HepG2 (cell line): Measurements from ENCODE around the gene ACSF3. TPM values are rescaled to one million over a fixed set of nuclear protein-coding genes. Genes with fewer than 3 reads are reported as not detected.

ENCODE experiments used
- ATAC-seq: fragments of 200-7000 bp; cut with Tn5 transposase; 3 replicates; pipeline ENCODE4 v1.9.1; 2020; ENCODE audit warnings: mild to moderate bottlenecking, moderate library complexity
- BruUV-seq: library from RNA; stranded (reverse); fragments of 400-500 nt; replicated peaks from 2 replicates; lab custom pipeline; 2021; lab: Mats Ljungman, UMichigan
- CTCF ChIA-PET: fragments of 300-600 bp; formaldehyde crosslinking; extraction: SDS; loops from one replicate; lab custom pipeline; 2021; ENCODE audit warnings: low total read pairs, inconsistent platforms, low intra/inter-chr PET ratio; lab: Yijun Ruan, JAX
- POLR2A ChIA-PET: fragments of 350-600 bp; sonication (Branson Sonifier 250); formaldehyde crosslinking; loops from one replicate; lab custom pipeline; 2020; ENCODE audit warnings: antibody characterized with exemption, inconsistent platforms; lab: Yijun Ruan, JAX
- DNase-seq: peaks from one replicate; pipeline ENCODE4 v3.0.0-alpha.2; 2015; ENCODE audit warnings: low spot score
- FAIRE-seq: peaks from 3 replicates; lab custom pipeline; 2011; peaks lifted over from hg19 to GRCh38; lab: Jason Lieb, UNC
- H2AFZ ChIP-seq: one replicate; pipeline ENCODE4 v1.6.1; 2011; ENCODE audit warnings: low read length, inconsistent platforms
- H3K27ac ChIP-seq: fragments of 300-600 bp; 3 replicates; pipeline ENCODE4 v1.8.0; 2011; ENCODE audit warnings: mixed run types, mild to moderate bottlenecking, mixed read lengths, low read length, inconsistent platforms; ENCODE audit not compliant: insufficient read depth; ENCODE audit errors: extremely low read length
- H3K27me3 ChIP-seq, 2 experiments: fragments of 200-600 bp in 1 of 2; 2 replicates in 1 of 2; 3 replicates in 1 of 2; pipeline versions ENCODE4 v1.6.0 to v1.8.0; 2011; ENCODE audit warnings: low read length in 2 of 2, mild to moderate bottlenecking in 2 of 2, moderate library complexity in 2 of 2, inconsistent platforms in 1 of 2; ENCODE audit not compliant: insufficient read depth in 2 of 2, control insufficient read depth in 1 of 2
- H3K36me3 ChIP-seq, 2 experiments: fragments of 200-600 bp in 1 of 2; replicated peaks in 1 of 2; 2 replicates in 1 of 2; 3 replicates in 1 of 2; pipeline versions ENCODE4 v1.5.1 to v1.8.0; 2011; ENCODE audit warnings: low read length in 2 of 2, inconsistent platforms in 1 of 2; ENCODE audit not compliant: insufficient read depth in 2 of 2, control insufficient read depth in 1 of 2
- H3K4me1 ChIP-seq: 2 replicates; pipeline ENCODE4 v1.5.1; 2012; ENCODE audit warnings: low read length, inconsistent platforms; ENCODE audit not compliant: insufficient read depth
- H3K4me2 ChIP-seq: 2 replicates; pipeline ENCODE4 v1.6.0; 2011; ENCODE audit warnings: low read depth, low read length, inconsistent platforms
- H3K4me3 ChIP-seq, 3 experiments: fragments of 200-600 bp in 1 of 3; sonication (generic), shearing (Covaris generic) in 1 of 3; replicated peaks in 1 of 3; 2 replicates each; pipeline ENCODE4 v1.5.1; 2011 to 2016; ENCODE audit warnings: low read length in 3 of 3, inconsistent platforms in 2 of 3, low read depth in 2 of 3, mild to moderate bottlenecking in 2 of 3, control low read depth in 1 of 3, mixed read lengths in 1 of 3; ENCODE audit not compliant: insufficient read depth in 1 of 3
- H3K79me2 ChIP-seq: one replicate; pipeline ENCODE4 v1.6.1; 2011; ENCODE audit warnings: low read length, inconsistent platforms; ENCODE audit not compliant: insufficient read depth
- H3K9ac ChIP-seq: 2 replicates; pipeline ENCODE4 v1.6.0; 2011; ENCODE audit warnings: mild to moderate bottlenecking, low read depth, low read length, inconsistent platforms; ENCODE audit not compliant: insufficient read depth
- H3K9me3 ChIP-seq: 2 replicates; pipeline ENCODE4 v1.5.1; 2012; ENCODE audit warnings: mild to moderate bottlenecking, low read length
- H4K20me1 ChIP-seq: 2 replicates; pipeline ENCODE4 v1.6.0; 2011; ENCODE audit warnings: inconsistent platforms, mild to moderate bottlenecking, low read length, moderate library complexity; ENCODE audit not compliant: insufficient read depth
- IRF2 ChIP-seq: IDR thresholded peaks from 2 replicates; pipeline ENCODE4 v1.6.1; 2018; ENCODE audit warnings: missing genetic modification reagents, missing compliant biosample characterization
- SCMH1 ChIP-seq: sonication (generic); formaldehyde crosslinking; IDR thresholded peaks from 2 replicates; pipeline ENCODE4 v1.9.0; 2021; ENCODE audit warnings: missing genetic modification reagents, mild to moderate bottlenecking, borderline replicate concordance
- SIN3B ChIP-seq: fragments of 150-350 bp; IDR thresholded peaks from 2 replicates; pipeline ENCODE4 v1.6.1; 2014; ENCODE audit warnings: low read length
- STAT5B ChIP-seq: sonication (generic); formaldehyde crosslinking; IDR thresholded peaks from 2 replicates; pipeline ENCODE4 v1.4.0; 2020; ENCODE audit warnings: missing genetic modification reagents
- ZNF709 ChIP-seq: sonication (generic); formaldehyde crosslinking; IDR thresholded peaks from 2 replicates; pipeline ENCODE4 v1.5.0; 2020; ENCODE audit warnings: mild to moderate bottlenecking, missing genetic modification reagents
- ZSCAN22 ChIP-seq: sonication (generic); formaldehyde crosslinking; IDR thresholded peaks from 2 replicates; pipeline ENCODE4 v1.4.0; 2020; ENCODE audit warnings: mild to moderate bottlenecking, missing genetic modification reagents
- WGBS: methylation state at CpG from one replicate; pipeline ENCODE4 v1.1.6; 2017; ENCODE audit warnings: low lambda C conversion rate; 5-methylcytosine and 5-hydroxymethylcytosine counted together
- in situ Hi-C: cut with HindIII; loops from 2 replicates; pipeline ENCODE4 v1.10.0; 2017; ENCODE audit warnings: low pct_unique_long_range_greater_than_20kb; ENCODE audit not compliant: extremely low pct_ligation_motif_present
- intact Hi-C: fragments of 100-400 bp; cut with micrococcal nuclease; formaldehyde crosslinking; loops from one replicate; pipeline ENCODE4 v1.10.0; 2022; ENCODE audit not compliant: unreplicated experiment
- polyA plus RNA-seq, 8 experiments: library from polyadenylated mRNA; depleted of rRNA in 3 of 8; stranded (reverse) in 7 of 8; unstranded in 1 of 8; fragments of >200 nt; fragmentation: Illumina TruSeq in 4 of 8; extraction: Trizol in 4 of 8; gene quantifications; 2 replicates each; pipeline versions ENCODE4 v1.2.1 to v1.2.3, GENCODE V29; 2011 to 2016; ENCODE audit warnings: low read depth in 4 of 8, missing spikeins in 1 of 8, mixed read lengths in 1 of 8; ENCODE audit not compliant: insufficient read depth in 1 of 8
- total RNA-seq, 5 experiments: library from RNA; depleted of rRNA; stranded (reverse); fragments of >200 nt; fragmentation: Illumina TruSeq; extraction: Trizol; gene quantifications; 2 replicates each; pipeline ENCODE4 v1.2.3, GENCODE V29; 2016; ENCODE audit warnings: low read depth in 1 of 5
- TF ChIP-seq, protein P1 (sequence below): sonication (generic); formaldehyde crosslinking; IDR thresholded peaks from 2 replicates; pipeline ENCODE4 v1.5.0; 2020; ENCODE audit warnings: mild to moderate bottlenecking, missing genetic modification reagents, borderline replicate concordance
- TF ChIP-seq, protein P2 (sequence below): sonication (generic); formaldehyde crosslinking; conservative IDR thresholded peaks from 2 replicates; pipeline ENCODE4 v1.4.0; 2020; ENCODE audit warnings: mild to moderate bottlenecking, missing genetic modification reagents, moderate library complexity
- TF ChIP-seq, protein P3 (sequence below): sonication (generic); formaldehyde crosslinking; IDR thresholded peaks from 2 replicates; pipeline ENCODE4 v1.5.1; 2020; ENCODE audit warnings: missing genetic modification reagents, mild to moderate bottlenecking, borderline replicate concordance

Gene ACSF3
- total and polyA plus RNA-seq, 2 of the 13 experiments (the other 11 are each of a cell fraction or from before 2014, with no cell fraction given) = 14.9 to 30.6 TPM

DNA sequence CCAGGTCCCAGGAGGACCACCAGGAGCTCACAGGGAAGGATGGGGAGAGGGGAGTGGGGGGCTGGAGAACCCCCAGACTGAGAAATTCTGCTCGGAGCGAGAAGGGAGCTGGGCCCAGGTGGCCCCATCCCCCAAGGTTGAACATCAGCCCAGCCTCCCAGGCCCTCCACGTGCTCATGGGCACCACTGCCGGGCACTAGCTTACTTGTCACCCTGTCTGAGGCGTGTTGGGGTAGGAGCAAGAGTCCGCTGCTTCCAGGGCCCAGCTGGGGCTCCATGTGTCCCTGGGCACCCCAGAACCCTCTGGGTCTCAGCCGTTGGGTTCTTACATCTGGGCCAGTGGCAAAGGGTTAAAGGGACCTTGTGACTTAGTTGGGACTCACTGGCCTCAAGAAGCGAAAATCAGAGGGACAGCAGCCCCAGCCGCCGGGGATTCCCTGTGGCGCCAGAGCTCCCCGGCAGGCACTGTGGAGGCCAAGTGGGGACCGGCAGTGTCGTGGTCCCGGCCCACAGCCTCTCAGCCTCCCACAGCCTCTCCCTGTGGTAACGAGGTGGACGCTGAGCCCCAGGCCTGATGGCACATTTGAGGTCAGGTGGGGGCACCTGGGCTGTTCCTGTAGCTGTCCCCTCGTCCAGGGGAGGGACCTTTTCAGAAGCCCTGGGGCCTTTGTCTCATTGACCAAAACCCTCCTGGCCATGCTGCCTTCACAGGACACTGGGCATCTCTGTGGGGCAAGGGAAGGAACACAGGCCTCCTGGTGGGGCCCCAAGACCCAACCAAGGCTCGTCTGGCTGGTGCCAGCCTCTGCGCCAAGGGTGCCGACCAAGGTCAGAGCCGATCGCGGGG lies 44.2 kb downstream of the ACSF3 start (continued):
- TF ChIP-seq, protein P1, sequence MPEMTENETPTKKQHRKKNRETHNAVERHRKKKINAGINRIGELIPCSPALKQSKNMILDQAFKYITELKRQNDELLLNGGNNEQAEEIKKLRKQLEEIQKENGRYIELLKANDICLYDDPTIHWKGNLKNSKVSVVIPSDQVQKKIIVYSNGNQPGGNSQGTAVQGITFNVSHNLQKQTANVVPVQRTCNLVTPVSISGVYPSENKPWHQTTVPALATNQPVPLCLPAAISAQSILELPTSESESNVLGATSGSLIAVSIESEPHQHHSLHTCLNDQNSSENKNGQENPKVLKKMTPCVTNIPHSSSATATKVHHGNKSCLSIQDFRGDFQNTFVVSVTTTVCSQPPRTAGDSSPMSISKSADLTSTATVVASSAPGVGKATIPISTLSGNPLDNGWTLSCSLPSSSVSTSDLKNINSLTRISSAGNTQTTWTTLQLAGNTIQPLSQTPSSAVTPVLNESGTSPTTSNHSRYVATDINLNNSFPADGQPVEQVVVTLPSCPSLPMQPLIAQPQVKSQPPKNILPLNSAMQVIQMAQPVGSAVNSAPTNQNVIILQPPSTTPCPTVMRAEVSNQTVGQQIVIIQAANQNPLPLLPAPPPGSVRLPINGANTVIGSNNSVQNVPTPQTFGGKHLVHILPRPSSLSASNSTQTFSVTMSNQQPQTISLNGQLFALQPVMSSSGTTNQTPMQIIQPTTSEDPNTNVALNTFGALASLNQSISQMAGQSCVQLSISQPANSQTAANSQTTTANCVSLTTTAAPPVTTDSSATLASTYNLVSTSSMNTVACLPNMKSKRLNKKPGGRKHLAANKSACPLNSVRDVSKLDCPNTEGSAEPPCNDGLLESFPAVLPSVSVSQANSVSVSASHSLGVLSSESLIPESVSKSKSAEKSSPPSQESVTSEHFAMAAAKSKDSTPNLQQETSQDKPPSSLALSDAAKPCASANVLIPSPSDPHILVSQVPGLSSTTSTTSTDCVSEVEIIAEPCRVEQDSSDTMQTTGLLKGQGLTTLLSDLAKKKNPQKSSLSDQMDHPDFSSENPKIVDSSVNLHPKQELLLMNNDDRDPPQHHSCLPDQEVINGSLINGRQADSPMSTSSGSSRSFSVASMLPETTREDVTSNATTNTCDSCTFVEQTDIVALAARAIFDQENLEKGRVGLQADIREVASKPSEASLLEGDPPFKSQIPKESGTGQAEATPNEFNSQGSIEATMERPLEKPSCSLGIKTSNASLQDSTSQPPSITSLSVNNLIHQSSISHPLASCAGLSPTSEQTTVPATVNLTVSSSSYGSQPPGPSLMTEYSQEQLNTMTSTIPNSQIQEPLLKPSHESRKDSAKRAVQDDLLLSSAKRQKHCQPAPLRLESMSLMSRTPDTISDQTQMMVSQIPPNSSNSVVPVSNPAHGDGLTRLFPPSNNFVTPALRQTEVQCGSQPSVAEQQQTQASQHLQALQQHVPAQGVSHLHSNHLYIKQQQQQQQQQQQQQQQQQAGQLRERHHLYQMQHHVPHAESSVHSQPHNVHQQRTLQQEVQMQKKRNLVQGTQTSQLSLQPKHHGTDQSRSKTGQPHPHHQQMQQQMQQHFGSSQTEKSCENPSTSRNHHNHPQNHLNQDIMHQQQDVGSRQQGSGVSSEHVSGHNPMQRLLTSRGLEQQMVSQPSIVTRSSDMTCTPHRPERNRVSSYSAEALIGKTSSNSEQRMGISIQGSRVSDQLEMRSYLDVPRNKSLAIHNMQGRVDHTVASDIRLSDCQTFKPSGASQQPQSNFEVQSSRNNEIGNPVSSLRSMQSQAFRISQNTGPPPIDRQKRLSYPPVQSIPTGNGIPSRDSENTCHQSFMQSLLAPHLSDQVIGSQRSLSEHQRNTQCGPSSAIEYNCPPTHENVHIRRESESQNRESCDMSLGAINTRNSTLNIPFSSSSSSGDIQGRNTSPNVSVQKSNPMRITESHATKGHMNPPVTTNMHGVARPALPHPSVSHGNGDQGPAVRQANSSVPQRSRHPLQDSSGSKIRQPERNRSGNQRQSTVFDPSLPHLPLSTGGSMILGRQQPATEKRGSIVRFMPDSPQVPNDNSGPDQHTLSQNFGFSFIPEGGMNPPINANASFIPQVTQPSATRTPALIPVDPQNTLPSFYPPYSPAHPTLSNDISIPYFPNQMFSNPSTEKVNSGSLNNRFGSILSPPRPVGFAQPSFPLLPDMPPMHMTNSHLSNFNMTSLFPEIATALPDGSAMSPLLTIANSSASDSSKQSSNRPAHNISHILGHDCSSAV (CRISPR knock-in tag) = no peak

DNA sequence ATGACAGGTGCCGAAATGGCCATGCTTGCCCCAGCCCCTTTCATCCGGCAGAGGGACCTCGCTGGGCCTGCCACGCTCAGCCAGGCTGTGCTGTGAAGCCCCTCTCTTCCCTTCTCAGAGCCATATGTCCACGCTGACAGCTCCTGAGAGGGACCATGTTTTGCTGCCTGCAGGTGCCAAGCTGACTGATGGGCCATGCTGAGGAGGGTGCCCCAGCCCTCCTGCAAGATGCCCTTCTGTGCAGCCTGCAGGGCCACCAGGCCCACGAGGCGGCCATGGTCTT lies 44.8 kb downstream of the ACSF3 start:
- no peak overlapping the region for H3K9ac ChIP-seq
- TF ChIP-seq IRF2 (CRISPR knock-in tag) (no peak), ZSCAN22 (CRISPR knock-in tag) (no peak), SIN3B (no peak), STAT5B (CRISPR knock-in tag) (no peak), SCMH1 (CRISPR knock-in tag) (no peak), ZNF709 (no peak)
- TF ChIP-seq, protein P2, sequence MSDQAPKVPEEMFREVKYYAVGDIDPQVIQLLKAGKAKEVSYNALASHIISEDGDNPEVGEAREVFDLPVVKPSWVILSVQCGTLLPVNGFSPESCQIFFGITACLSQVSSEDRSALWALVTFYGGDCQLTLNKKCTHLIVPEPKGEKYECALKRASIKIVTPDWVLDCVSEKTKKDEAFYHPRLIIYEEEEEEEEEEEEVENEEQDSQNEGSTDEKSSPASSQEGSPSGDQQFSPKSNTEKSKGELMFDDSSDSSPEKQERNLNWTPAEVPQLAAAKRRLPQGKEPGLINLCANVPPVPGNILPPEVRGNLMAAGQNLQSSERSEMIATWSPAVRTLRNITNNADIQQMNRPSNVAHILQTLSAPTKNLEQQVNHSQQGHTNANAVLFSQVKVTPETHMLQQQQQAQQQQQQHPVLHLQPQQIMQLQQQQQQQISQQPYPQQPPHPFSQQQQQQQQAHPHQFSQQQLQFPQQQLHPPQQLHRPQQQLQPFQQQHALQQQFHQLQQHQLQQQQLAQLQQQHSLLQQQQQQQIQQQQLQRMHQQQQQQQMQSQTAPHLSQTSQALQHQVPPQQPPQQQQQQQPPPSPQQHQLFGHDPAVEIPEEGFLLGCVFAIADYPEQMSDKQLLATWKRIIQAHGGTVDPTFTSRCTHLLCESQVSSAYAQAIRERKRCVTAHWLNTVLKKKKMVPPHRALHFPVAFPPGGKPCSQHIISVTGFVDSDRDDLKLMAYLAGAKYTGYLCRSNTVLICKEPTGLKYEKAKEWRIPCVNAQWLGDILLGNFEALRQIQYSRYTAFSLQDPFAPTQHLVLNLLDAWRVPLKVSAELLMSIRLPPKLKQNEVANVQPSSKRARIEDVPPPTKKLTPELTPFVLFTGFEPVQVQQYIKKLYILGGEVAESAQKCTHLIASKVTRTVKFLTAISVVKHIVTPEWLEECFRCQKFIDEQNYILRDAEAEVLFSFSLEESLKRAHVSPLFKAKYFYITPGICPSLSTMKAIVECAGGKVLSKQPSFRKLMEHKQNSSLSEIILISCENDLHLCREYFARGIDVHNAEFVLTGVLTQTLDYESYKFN (CRISPR knock-in tag) = no peak
- TF ChIP-seq, protein P3, sequence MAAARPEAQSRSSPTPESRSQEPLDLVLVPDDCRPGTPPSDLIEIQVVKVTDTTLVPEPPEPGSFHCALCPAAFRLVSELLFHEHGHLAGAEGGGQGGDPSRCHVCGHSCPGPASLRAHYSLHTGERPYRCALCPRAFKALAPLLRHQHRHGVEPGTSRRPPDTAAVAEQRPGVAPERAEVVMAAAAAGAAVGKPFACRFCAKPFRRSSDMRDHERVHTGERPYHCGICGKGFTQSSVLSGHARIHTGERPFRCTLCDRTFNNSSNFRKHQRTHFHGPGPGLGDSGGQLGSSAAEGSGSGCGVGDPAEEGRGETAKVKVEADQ (CRISPR knock-in tag) = no peak

More for the DNA sequence above, 44.8 kb downstream of the ACSF3 start:
- CTCF ChIA-PET = no interaction called here
- FAIRE-seq (no peak), DNase-seq (no peak), ATAC-seq (no peak)
- Histone ChIP-seq H3K4me1 (no peaks in the 10 kb centered on the region), H3K36me3 (peaks cover 21 to 42% of the 10 kb centered on the region in 2 experiments; a peak in 4 of 5 replicates), H3K4me3 (no peak overlapping the region), H3K27ac (no peak overlapping the region), H3K27me3 (no peaks in the 10 kb centered on the region), H3K9me3 (no peaks in the 10 kb centered on the region), H4K20me1 (no peaks in the 10 kb centered on the region), H3K79me2 (no peaks in the 10 kb centered on the region), H3K4me2 (no peak overlapping the region), H2AFZ (no peak overlapping the region)
- in situ Hi-C loops = no loop called here
- intact Hi-C loops = no loop called here
- 87% methylated on average over 4 of the region's 7 CpGs for WGBS
- POLR2A ChIA-PET = no interaction called here
- no TSS peak for BruUV-seq
